Activated T-helper 1 cell treated with anti-CD3 and anti-CD28 coated beads, Interleukin-12 subunit alpha, Interleukin-12 subunit beta, Interleukin-2, Interleukin-4 antibody, amounts not matched to agents 30 ng/mL and 10 ng/mL and 1 ng/mL, durations not matched to agents 14 hours and 24 hours and 36 hours (primary cell): Measurements from ENCODE around the gene MYF5. TPM values are rescaled to one million over a fixed set of nuclear protein-coding genes. Genes with fewer than 3 reads are reported as not detected.
"Not testable (repeated sequence)": the region's sequence is repeated elsewhere in the genome, so short reads cannot be mapped to it uniquely, and the experiment has no call there.

Experiments used
- DNase-seq: peaks from one replicate; pipeline ENCODE4 v3.0.0; 2021; ENCODE audit warnings: low spot score
- H3K27ac Mint-ChIP-seq: one replicate; pipeline ENCODE4 v1.8.0; 2021; ENCODE audit warnings: mild to moderate bottlenecking, mixed read lengths
- H3K27me3 Mint-ChIP-seq: one replicate; pipeline ENCODE4 v1.8.0; 2022; ENCODE audit warnings: mild to moderate bottlenecking, moderate library complexity, mixed read lengths; ENCODE audit not compliant: insufficient read depth
- H3K36me3 Mint-ChIP-seq: one replicate; pipeline ENCODE4 v1.8.0; 2021; ENCODE audit warnings: low read depth, mixed read lengths
- H3K4me1 Mint-ChIP-seq: one replicate; pipeline ENCODE4 v1.8.0; 2021; ENCODE audit warnings: low read depth, mixed read lengths
- H3K4me3 Mint-ChIP-seq: one replicate; pipeline ENCODE4 v1.8.0; 2021; ENCODE audit warnings: mild to moderate bottlenecking, moderate library complexity, mixed read lengths
- H3K9me3 Mint-ChIP-seq: one replicate; pipeline ENCODE4 v1.8.0; 2021; ENCODE audit warnings: mixed read lengths
- intact Hi-C: fragments of 100-400 bp; cut with micrococcal nuclease; formaldehyde crosslinking; loops from one replicate; pipeline ENCODE4 v1.15.1; 2024
- total RNA-seq: library from RNA; stranded (reverse); gene quantifications from 2 replicates; pipeline ENCODE4 v1.2.3, GENCODE V29; 2022

MYF5 gene
- not detected in 2 replicates for total RNA-seq

GRCh38 chr12:80716696-80717469 lies at the start of gene MYF5:
TSS of gene MYF5 (plus strand) at chr12:80716912. CDS start at chr12:80717064, 152 bp downstream.
- Mint-ChIP-seq H3K9me3 (no peaks in the 10 kb centered on the region), H3K27me3 (peaks cover 34% of the 10 kb centered on the region), H3K36me3 (no peaks in the 10 kb centered on the region), H3K4me3 (no peak within 1 kb of the TSS), H3K27ac (no peak within 1 kb of the TSS), H3K4me1 (no peaks in the 10 kb centered on the region)
- intact Hi-C loops = no loop called here
- no peak for DNase-seq

- no peak overlapping the region for H3K27ac Mint-ChIP-seq
- H3K9me3 Mint-ChIP-seq = no peaks in the 10 kb centered on the region
- H3K4me3 Mint-ChIP-seq = no peak overlapping the region
- intact Hi-C loops = no loop called here
- no peaks in the 10 kb centered on the region for H3K4me1 Mint-ChIP-seq
- H3K27me3 Mint-ChIP-seq = no peaks in the 10 kb centered on the region
- DNase-seq = no peak
- H3K36me3 Mint-ChIP-seq = no peaks in the 10 kb centered on the region
Observed at GRCh38 chr12:80670214-80670613, 46.5 kb upstream of the MYF5 start.

- H3K4me1 Mint-ChIP-seq, intact Hi-C loops, H3K27ac Mint-ChIP-seq, H3K36me3 Mint-ChIP-seq, H3K4me3 Mint-ChIP-seq, H3K9me3 Mint-ChIP-seq, H3K27me3 Mint-ChIP-seq, DNase-seq: not testable (repeated sequence)
Observed at GRCh38 chr12:80676042-80676636, 40.6 kb upstream of the MYF5 start.

DNA sequence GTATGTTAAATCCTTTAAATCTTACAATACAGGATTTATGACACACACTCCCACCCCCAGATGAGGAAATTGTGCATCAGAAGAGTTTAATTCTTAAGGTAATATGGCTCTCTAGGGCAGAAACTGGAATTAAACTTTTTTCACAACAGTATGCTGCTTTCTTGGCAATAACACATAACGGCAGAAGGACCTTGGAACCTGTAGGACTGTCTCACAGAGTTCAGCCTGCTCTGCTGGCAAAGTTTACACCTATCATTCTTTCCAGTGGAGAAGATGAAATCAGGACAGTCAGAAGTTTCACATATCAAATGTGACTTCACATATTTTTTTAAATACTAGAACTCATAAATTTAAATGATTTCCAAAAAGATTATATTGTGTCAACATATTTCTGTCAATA lies 39.9 kb upstream of the MYF5 start:
- Mint-ChIP-seq H3K36me3 (no peaks in the 10 kb centered on the region), H3K4me3 (no peak overlapping the region), H3K27me3 (no peaks in the 10 kb centered on the region), H3K27ac (no peak overlapping the region), H3K9me3 (no peaks in the 10 kb centered on the region), H3K4me1 (no peaks in the 10 kb centered on the region)
- intact Hi-C loops = no loop called here
- DNase-seq = no peak

DNA sequence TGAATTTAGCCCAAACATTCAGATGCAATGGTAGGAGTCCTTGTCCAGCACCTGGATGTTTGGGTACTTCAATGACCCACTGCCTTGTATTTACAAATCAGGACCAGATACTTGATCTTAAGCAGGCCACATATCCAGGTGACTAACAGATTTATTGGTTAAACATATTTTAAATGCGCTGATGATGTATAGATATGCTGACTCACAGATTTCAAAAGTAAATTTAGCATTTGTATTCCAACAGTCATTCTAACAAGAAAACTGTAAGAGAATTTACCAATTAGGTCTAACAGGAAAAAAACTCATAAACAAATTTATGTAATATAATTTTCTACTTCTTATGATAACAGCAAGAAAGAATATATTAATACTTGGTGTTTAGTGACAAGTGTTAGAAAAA lies 38.7 kb upstream of the MYF5 start:
- no peaks in the 10 kb centered on the region for H3K27me3 Mint-ChIP-seq
- no peaks in the 10 kb centered on the region for H3K36me3 Mint-ChIP-seq
- intact Hi-C loops = no loop called here

DNA sequence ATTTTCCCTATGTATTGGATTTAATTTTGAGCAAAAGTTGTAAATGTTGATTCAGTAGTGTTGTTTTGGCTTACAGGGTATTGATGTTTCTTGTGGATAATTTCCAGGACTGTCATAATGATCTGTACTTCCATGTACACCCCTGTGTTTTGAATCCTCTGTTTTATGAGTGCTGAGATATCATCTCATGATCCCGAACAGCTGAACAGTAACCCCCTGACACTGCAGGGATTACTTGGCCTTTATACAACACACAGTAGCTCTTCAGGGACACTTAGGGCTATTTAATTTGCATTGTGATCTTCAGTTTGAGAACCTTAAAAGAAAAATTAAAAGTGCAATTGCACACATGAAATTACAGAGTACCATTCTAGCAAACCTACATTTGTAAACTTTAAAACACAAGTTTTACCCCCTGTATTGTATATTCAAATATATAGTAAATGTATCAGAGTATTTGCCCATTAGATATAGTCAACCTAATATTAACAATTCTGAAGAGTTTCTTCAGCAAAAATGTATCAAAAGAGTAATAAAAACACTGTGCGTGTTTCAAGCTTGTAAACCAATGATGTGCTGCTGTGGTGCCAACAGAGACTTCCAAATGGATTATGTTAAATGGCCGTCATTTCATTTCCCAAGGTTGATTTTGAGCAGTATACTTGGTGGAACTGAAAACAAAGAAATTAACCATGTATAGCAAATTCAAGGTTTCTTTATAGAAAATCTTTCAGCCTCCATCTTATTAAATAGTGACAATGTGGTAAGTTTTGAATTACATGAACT lies 37.2 kb upstream of the MYF5 start:
- Mint-ChIP-seq H3K4me3 (no peak overlapping the region), H3K27ac (no peak overlapping the region), H3K36me3 (no peaks in the 10 kb centered on the region), H3K9me3 (no peaks in the 10 kb centered on the region), H3K4me1 (no peaks in the 10 kb centered on the region), H3K27me3 (no peaks in the 10 kb centered on the region)
- intact Hi-C loops = no loop called here
- DNase-seq = no peak

More for the DNA sequence above, 38.7 kb upstream of the MYF5 start:
- Mint-ChIP-seq H3K27ac (no peak overlapping the region), H3K4me1 (no peaks in the 10 kb centered on the region), H3K4me3 (no peak overlapping the region), H3K9me3 (no peaks in the 10 kb centered on the region)
- no peak for DNase-seq

- intact Hi-C loops = no loop called here
- Mint-ChIP-seq H3K36me3 (no peaks in the 10 kb centered on the region), H3K27ac (no peak overlapping the region), H3K4me3 (no peak overlapping the region), H3K9me3 (no peaks in the 10 kb centered on the region), H3K27me3 (no peaks in the 10 kb centered on the region), H3K4me1 (no peaks in the 10 kb centered on the region)
- DNase-seq = no peak
Observed at GRCh38 chr12:80681287-80681686, 35.4 kb upstream of the MYF5 start.

GRCh38 chr12:80681786-80682185 lies 34.9 kb upstream of the MYF5 start:
- intact Hi-C loops = no loop called here
- no peak for DNase-seq
- H3K27me3 Mint-ChIP-seq = no peaks in the 10 kb centered on the region
- no peaks in the 10 kb centered on the region for H3K4me1 Mint-ChIP-seq
- no peaks in the 10 kb centered on the region for H3K9me3 Mint-ChIP-seq
- no peak overlapping the region for H3K4me3 Mint-ChIP-seq
- no peaks in the 10 kb centered on the region for H3K36me3 Mint-ChIP-seq
- H3K27ac Mint-ChIP-seq = no peak overlapping the region

DNA sequence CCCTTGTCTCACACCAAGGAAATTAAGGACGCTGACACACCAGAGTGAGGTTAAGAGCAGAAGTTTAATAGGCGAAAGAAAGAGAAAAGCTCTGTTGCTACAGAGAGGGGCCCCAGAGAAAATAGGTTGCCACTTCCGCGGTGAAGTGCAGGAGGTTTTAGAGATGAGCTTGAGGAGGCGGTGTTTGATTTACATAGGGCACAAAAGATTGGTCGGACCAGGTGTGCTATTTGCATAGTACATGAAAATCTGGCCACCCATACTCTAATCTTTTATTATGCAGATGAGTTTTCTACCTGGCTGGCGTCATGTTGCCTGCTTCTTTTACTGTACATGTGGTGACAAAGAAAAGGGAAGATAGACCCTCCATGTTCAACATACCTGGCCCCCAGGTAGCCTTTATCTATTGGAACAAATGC lies 32.6 kb upstream of the MYF5 start:
- H3K4me3 Mint-ChIP-seq = no peak overlapping the region
- no peaks in the 10 kb centered on the region for H3K27me3 Mint-ChIP-seq
- H3K9me3 Mint-ChIP-seq = no peaks in the 10 kb centered on the region
- no peak for DNase-seq
- intact Hi-C loops = no loop called here
- no peak overlapping the region for H3K27ac Mint-ChIP-seq
- no peaks in the 10 kb centered on the region for H3K4me1 Mint-ChIP-seq
- H3K36me3 Mint-ChIP-seq = no peaks in the 10 kb centered on the region

DNA sequence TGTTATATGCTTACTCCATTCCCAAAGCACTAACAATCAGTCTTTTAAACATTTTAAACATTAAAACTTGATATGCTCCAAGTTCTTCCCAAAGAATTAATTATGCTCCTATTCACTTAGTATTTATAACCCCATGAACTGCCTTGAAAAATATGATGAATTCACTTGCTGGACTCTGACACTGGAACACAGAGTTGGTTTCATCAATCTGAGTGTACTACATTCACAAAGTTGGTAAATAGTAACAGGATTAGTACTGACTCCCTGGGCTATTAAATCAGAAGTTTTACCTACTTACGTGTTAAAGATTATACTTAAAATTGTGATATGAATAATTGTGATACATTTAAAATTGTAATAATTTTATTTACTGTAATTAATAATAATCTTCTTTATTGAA lies 26.6 kb upstream of the MYF5 start:
- Mint-ChIP-seq H3K4me1 (no peaks in the 10 kb centered on the region), H3K27me3 (no peaks in the 10 kb centered on the region), H3K36me3 (no peaks in the 10 kb centered on the region), H3K9me3 (no peaks in the 10 kb centered on the region), H3K27ac (no peak overlapping the region), H3K4me3 (no peak overlapping the region)
- intact Hi-C loops = no loop called here
- DNase-seq = no peak

GRCh38 chr12:80690513-80690912 lies 26.2 kb upstream of the MYF5 start:
- H3K27me3 Mint-ChIP-seq = no peaks in the 10 kb centered on the region
- no peaks in the 10 kb centered on the region for H3K36me3 Mint-ChIP-seq
- H3K27ac Mint-ChIP-seq = no peak overlapping the region
- DNase-seq = no peak
- no peaks in the 10 kb centered on the region for H3K9me3 Mint-ChIP-seq
- H3K4me1 Mint-ChIP-seq = no peaks in the 10 kb centered on the region
- no peak overlapping the region for H3K4me3 Mint-ChIP-seq
- intact Hi-C loops = no loop called here

GRCh38 chr12:80692114-80692513 lies 24.6 kb upstream of the MYF5 start:
- H3K27me3 Mint-ChIP-seq = no peaks in the 10 kb centered on the region
- DNase-seq = no peak
- no peaks in the 10 kb centered on the region for H3K36me3 Mint-ChIP-seq
- no peak overlapping the region for H3K27ac Mint-ChIP-seq
- H3K9me3 Mint-ChIP-seq = no peaks in the 10 kb centered on the region
- H3K4me3 Mint-ChIP-seq = no peak overlapping the region
- H3K4me1 Mint-ChIP-seq = no peaks in the 10 kb centered on the region
- intact Hi-C loops = no loop called here

- H3K4me1 Mint-ChIP-seq = no peaks in the 10 kb centered on the region
- H3K4me3 Mint-ChIP-seq = no peak overlapping the region
- intact Hi-C loops = no loop called here
- no peaks in the 10 kb centered on the region for H3K36me3 Mint-ChIP-seq
- H3K9me3 Mint-ChIP-seq = no peaks in the 10 kb centered on the region
- no peaks in the 10 kb centered on the region for H3K27me3 Mint-ChIP-seq
- no peak for DNase-seq
- H3K27ac Mint-ChIP-seq = no peak overlapping the region
Observed at GRCh38 chr12:80697270-80697887, 19.3 kb upstream of the MYF5 start.
